ENCODE results near the gene SERPINB6. TPM values are rescaled to one million over a fixed set of nuclear protein-coding genes. Genes with fewer than 3 reads are reported as not detected.

Gene SERPINB6
- total and polyA plus RNA-seq, 2 of the 4 experiments (the other 2 are of a cell fraction): 37.1 to 91.1 TPM

Other genes starting within 250 kb of the SERPINB6 start
- under 0.01 TPM in 2 replicates for gene MYLK4, start 220.6 kb downstream of the SERPINB6 start, total RNA-seq (2012; rRNA removed)
- 0.07 TPM in 2 replicates for gene MYLK4, start 220.6 kb downstream of the SERPINB6 start, polyA plus RNA-seq (2012; rRNA removed)
- 37.2 and 47.1 TPM in 2 replicates for gene WRNIP1, start 206.2 kb downstream of the SERPINB6 start, total RNA-seq (2012; rRNA removed)
- gene WRNIP1, start 206.2 kb downstream of the SERPINB6 start, polyA plus RNA-seq (2012; rRNA removed): 42.6 and 43.7 TPM in 2 replicates
- gene SERPINB1, start 129.7 kb downstream of the SERPINB6 start, total RNA-seq (2012; rRNA removed): 6.1 TPM in 2 replicates
- gene SERPINB1, start 129.7 kb downstream of the SERPINB6 start, polyA plus RNA-seq (2012; rRNA removed): 7.0 and 9.1 TPM in 2 replicates
- gene SERPINB9, start 68.3 kb downstream of the SERPINB6 start, total RNA-seq (2012; rRNA removed): 2.3 and 2.5 TPM in 2 replicates
- 2.2 and 2.3 TPM in 2 replicates for gene SERPINB9, start 68.3 kb downstream of the SERPINB6 start, polyA plus RNA-seq (2012; rRNA removed)
- 59.4 and 72.1 TPM in 2 replicates for gene NQO2, start 28.3 kb upstream of the SERPINB6 start, total RNA-seq (2012; rRNA removed)
- gene NQO2, start 28.3 kb upstream of the SERPINB6 start, polyA plus RNA-seq (2012; rRNA removed): 41.9 and 42.5 TPM in 2 replicates
- gene RIPK1, start 96.9 kb upstream of the SERPINB6 start, total RNA-seq (2012; rRNA removed): 25.6 and 28.6 TPM in 2 replicates
- 11.9 and 12.6 TPM in 2 replicates for gene RIPK1, start 96.9 kb upstream of the SERPINB6 start, polyA plus RNA-seq (2012; rRNA removed)
- 15.8 and 16.3 TPM in 2 replicates for gene BPHL, start 147.1 kb upstream of the SERPINB6 start, total RNA-seq (2012; rRNA removed)
- gene BPHL, start 147.1 kb upstream of the SERPINB6 start, polyA plus RNA-seq (2012; rRNA removed): 13.8 and 14.7 TPM in 2 replicates
- 164 and 182 TPM in 2 replicates for gene TUBB2A, start 186.0 kb upstream of the SERPINB6 start, total RNA-seq (2012; rRNA removed)
- gene TUBB2A, start 186.0 kb upstream of the SERPINB6 start, polyA plus RNA-seq (2012; rRNA removed): 264 and 300 TPM in 2 replicates